ENCODE results near the gene UBE2V1. TPM values are rescaled to one million over a fixed set of nuclear protein-coding genes. Genes with fewer than 3 reads are reported as not detected.

Gene UBE2V1
- total RNA-seq, 1 experiment from 2014 or later: 212 TPM

- Mint-ChIP-seq H3K4me1 (ENCODE audit: low read depth, unreplicated experiment) (peaks cover 10% of the 10 kb centered on the region), H3K27ac (ENCODE audit: unreplicated experiment) (no peak overlapping the region)
- BruUV-seq (replicated peaks): no TSS peak
Observed at GRCh38 chr20:50054231-50054547, 58.8 kb downstream of the UBE2V1 start.

DNA sequence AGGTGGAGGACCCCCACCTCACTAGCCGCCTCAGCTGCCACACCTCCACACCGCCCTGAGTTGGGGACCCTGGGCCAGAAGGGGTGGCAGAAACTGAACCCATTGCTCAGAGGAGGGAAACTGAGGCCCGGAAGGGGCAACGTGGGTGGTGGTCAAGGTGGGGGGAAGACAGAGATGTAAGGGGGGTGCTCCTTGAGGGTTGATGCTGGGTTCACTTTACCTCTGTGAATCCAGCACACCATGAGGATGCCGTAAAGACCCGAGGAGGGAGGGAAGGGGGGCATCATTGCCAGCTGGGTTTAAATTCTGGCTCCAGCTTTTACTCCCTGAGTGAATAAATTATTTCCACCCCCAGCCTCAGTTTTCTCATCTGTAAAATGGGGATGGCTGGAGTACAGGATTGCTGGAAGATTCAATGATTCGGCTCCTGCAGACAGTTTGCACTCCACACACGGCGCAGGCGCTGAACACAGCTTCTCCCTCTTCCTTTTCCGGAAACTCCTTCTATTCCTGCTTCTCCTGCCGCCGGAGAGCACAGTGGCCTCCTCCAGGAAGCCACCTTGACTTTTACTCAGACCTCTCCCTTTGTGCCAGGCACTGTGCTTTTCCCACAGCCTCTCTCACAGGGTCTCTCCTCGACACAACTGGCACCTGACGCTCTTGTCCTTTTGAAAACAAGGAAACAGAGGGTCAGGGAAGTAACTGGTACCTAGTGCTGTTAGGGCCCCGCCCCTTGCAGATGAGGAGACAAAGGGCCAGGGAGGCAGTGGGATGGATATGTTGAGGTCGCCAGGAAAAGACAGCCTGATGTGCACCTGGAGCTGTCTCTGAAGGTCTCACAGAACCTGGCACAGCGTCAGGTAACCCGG, 59.4 kb downstream of the UBE2V1 start:
- no TSS peak for BruUV-seq (replicated peaks)
- intact Hi-C loops (cut with micrococcal nuclease; ENCODE audit: unreplicated experiment): no loop called here
- H3K4me1 Mint-ChIP-seq (ENCODE audit: low read depth, unreplicated experiment): peaks cover 10% of the 10 kb centered on the region
- H3K4me3 Mint-ChIP-seq (ENCODE audit: low read depth, unreplicated experiment): no peak overlapping the region
- H3K27ac Mint-ChIP-seq (ENCODE audit: unreplicated experiment): no peak overlapping the region
- peaks cover 36% of the 10 kb centered on the region for H3K27me3 Mint-ChIP-seq (ENCODE audit: unreplicated experiment)
- DNase-seq: no peak
- no peaks in the 10 kb centered on the region for H3K9me3 Mint-ChIP-seq (ENCODE audit: low read depth, unreplicated experiment)
- no peak for TF ChIP-seq CTCF (IDR thresholded peaks at IDR 0.05; ENCODE audit: unreplicated experiment)
- no peaks in the 10 kb centered on the region for H3K36me3 Mint-ChIP-seq (ENCODE audit: insufficient read depth, unreplicated experiment)
- CTCF ChIA-PET: interaction anchor here (0.6 to 1.8 kb wide), 3 partner anchors 12 to 58 kb away, joined by 3 to 5 read pairs (median 3); no protein-coding TSS in a partner anchor

More at GRCh38 chr20:50054231-50054547, 58.8 kb downstream of the UBE2V1 start:
- CTCF ChIA-PET: interaction anchor here (0.6 to 1.8 kb wide), 4 partner anchors 12 to 58 kb away, joined by 3 to 5 read pairs (median 3); no protein-coding TSS in a partner anchor
- peak; percentile 38 for DNase-seq
- Mint-ChIP-seq H3K27me3 (ENCODE audit: unreplicated experiment) (peaks cover 36% of the 10 kb centered on the region), H3K36me3 (ENCODE audit: insufficient read depth, unreplicated experiment) (no peaks in the 10 kb centered on the region), H3K9me3 (ENCODE audit: low read depth, unreplicated experiment) (no peaks in the 10 kb centered on the region), H3K4me3 (ENCODE audit: low read depth, unreplicated experiment) (no peak overlapping the region)
- intact Hi-C loops (cut with micrococcal nuclease; ENCODE audit: unreplicated experiment): no loop called here
- no peak for TF ChIP-seq CTCF (IDR thresholded peaks at IDR 0.05; ENCODE audit: unreplicated experiment)

- Mint-ChIP-seq H3K4me3 (ENCODE audit: low read depth, unreplicated experiment) (no peak overlapping the region), H3K9me3 (ENCODE audit: low read depth, unreplicated experiment) (no peaks in the 10 kb centered on the region), H3K27ac (ENCODE audit: unreplicated experiment) (no peak overlapping the region), H3K36me3 (ENCODE audit: insufficient read depth, unreplicated experiment) (no peaks in the 10 kb centered on the region), H3K27me3 (ENCODE audit: unreplicated experiment) (peaks cover 39% of the 10 kb centered on the region), H3K4me1 (ENCODE audit: low read depth, unreplicated experiment) (peaks cover 10% of the 10 kb centered on the region)
- CTCF ChIA-PET: no interaction called here
- no peak for TF ChIP-seq CTCF (IDR thresholded peaks at IDR 0.05; ENCODE audit: unreplicated experiment)
- BruUV-seq (replicated peaks): no TSS peak
- intact Hi-C loops (cut with micrococcal nuclease; ENCODE audit: unreplicated experiment): no loop called here
- no peak for DNase-seq
Observed at GRCh38 chr20:50052550-50053361, 60.2 kb downstream of the UBE2V1 start.

DNA sequence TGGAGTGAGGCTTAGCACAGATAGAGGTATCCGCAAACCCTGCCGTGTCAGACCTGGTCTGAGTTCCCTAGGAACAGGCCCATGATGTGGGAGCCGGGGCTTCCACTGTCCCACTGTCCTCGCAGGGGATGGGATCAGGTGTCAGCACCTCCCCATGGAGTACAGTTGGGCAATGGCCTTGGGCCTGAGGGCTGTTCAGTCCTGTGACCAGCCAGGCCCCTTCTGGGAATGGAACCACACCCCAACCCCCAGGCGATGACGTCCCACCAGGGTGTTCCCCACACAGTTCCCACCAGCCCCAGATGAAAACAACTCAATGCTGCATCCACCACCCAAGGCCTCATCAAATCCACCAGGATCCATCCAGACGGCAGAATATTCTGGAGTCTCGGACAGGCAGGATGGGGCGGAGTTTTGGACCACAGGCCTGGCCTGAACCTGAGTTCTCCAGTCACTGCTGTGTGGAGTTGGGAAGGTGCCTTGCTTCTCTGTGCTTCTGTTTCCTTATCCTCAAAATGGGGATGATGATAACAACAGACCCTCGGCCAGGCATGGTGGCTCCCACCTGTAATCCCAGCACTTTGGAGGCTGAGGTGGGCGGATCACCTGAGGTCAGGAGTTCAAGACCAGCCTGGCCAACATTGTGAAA, 62.2 kb downstream of the UBE2V1 start:
- H3K9me3 Mint-ChIP-seq (ENCODE audit: low read depth, unreplicated experiment): no peaks in the 10 kb centered on the region
- H3K4me1 Mint-ChIP-seq (ENCODE audit: low read depth, unreplicated experiment): peaks cover 9% of the 10 kb centered on the region
- H3K4me3 Mint-ChIP-seq (ENCODE audit: low read depth, unreplicated experiment): no peak overlapping the region
- no peaks in the 10 kb centered on the region for H3K36me3 Mint-ChIP-seq (ENCODE audit: insufficient read depth, unreplicated experiment)
- no peak for TF ChIP-seq CTCF (IDR thresholded peaks at IDR 0.05; ENCODE audit: unreplicated experiment)
- no peak overlapping the region for H3K27ac Mint-ChIP-seq (ENCODE audit: unreplicated experiment)
- no TSS peak for BruUV-seq (replicated peaks)
- H3K27me3 Mint-ChIP-seq (ENCODE audit: unreplicated experiment): peaks cover 41% of the 10 kb centered on the region
- CTCF ChIA-PET: no interaction called here
- intact Hi-C loops (cut with micrococcal nuclease; ENCODE audit: unreplicated experiment): no loop called here
- DNase-seq: no peak
